Stimulated activated CD4-positive, alpha-beta T cell treated with anti-CD3 and anti-CD28 coated beads, Interleukin-1b, Interleukin-23, amount 100 ng/mL, for 48 hours (primary cell): Measurements from ENCODE around the gene PCNX4.

Source experiments
- DNase-seq: peaks from one replicate; pipeline ENCODE4 v3.0.0-alpha.2; 2020

The PCNX4 gene

DNA sequence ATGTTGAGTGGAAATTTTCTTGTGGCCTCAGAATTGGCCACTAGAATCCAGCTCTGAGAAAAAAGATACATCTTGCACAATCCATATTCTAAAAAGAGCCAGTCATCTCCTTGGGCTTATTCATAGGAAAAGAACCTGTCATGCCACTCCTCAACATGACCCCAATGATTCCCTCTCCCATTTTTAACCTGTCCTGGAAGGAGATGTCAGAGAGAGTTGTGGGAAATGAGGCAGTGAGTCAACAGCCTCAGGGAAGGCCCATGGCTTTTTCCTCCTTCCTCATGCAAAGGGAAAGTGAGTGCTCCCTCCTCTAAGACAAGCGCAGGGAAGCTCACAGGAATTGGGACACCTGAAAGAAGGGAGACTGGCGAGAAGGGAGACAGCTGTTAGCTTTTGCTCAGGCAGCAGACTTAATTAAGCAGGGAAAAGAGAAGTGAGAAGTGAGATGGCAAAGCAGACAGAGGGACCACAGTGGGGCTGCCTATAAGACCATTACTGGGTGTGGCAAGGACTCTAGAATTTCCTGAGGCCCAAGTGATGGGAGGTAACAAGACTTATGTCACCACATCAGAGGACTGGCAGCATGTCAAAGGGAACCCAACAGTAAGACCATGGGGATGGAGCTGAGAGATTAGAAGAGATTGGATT, 83.7 kb downstream of the PCNX4 start:
- DNase-seq: no peak

DNA sequence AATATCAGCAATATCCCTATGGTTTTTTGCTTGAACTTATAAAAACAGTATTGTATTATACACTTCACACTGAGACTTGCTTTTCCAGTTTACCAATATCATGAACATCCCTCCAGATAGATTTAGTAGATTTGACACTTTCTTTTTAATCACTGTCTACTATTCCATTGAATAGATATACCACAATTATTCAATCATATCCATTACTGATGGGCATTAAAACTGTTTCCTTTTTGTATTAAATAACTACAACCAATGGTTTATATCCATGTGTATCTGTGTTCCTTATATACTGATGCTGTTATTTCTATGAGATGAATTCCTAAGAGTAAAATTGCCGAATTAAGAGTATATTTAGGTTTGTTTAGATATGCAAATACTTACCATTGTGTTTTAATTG, 86.4 kb downstream of the PCNX4 start:
- no peak for DNase-seq

DNA sequence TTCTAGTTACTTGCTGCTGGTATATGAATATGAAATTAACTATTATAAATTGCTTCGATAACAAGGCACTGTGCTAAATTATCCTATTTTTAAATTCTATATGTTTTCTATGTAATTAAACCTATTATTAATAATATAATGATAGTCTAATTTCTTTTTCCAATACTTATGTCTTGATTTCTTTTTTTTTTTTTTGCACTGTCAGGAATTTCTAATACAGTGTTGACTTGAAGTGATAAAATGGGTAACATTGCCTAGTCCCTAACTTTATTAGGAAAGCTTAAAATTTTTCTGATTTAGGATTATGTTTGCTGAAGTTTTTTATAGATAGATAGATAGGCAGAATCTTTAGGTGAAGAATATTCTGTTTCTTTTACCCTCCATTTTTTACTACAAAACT, 87.1 kb downstream of the PCNX4 start:
- DNase-seq: no peak

DNA sequence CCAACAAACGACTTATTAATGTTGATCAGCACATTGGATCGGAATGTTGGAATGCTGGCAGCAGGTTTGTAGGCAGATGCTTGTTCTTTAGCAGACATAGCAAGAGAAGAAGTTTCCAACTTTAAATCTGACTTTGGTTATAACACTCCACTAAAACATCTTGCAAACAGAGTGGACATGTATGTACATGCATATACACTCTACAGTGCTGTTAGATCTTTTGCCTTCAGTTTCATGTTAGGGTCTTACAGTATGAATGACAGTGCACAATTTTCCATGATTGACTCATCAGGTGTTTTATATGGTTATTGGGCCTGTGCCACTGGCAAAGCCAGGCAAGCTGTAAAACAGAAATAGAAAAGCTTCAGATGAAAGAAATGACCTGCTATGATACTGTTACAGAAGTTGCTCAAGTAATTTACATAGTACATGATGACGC, 87.7 kb downstream of the PCNX4 start:
- no peak for DNase-seq

DNA sequence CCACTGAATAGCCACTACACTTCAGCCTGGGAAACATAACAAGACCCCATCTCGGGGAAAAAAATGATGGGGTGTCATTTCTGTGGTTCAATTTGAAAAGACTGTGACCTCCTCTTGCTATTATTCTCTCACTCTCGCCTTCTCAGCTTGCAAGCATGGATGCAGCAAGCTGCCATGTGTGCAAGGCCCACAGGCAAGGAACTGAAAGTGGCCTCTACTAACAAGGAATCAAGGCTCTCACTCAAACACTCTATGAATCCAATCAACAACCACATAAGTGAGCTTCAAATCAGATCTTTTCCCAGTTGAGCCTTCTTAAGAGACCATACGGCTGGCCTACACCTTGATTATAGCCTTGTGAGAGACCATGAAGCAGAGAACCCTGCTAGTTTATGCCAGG, 91.4 kb downstream of the PCNX4 start:
- no peak for DNase-seq

DNA sequence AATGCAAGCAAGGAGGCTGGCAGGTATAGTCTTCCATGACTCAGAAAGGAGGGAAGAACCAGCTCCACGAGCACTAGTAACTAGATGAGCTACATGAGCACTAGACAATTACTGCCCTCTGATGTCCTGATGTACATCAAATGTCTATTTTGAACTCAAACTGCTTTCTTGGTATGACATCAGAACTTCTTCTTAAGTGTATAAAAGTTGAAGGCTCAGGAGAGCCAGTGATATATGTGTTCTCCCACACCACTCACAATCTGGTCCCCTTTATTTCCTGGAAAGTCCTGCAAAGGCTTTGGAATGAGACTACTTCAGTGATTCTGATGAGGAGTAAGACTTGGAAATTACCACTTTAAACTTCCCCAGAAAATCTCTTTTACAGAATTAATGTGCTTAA, 92.0 kb downstream of the PCNX4 start:
- DNase-seq: no peak

DNA sequence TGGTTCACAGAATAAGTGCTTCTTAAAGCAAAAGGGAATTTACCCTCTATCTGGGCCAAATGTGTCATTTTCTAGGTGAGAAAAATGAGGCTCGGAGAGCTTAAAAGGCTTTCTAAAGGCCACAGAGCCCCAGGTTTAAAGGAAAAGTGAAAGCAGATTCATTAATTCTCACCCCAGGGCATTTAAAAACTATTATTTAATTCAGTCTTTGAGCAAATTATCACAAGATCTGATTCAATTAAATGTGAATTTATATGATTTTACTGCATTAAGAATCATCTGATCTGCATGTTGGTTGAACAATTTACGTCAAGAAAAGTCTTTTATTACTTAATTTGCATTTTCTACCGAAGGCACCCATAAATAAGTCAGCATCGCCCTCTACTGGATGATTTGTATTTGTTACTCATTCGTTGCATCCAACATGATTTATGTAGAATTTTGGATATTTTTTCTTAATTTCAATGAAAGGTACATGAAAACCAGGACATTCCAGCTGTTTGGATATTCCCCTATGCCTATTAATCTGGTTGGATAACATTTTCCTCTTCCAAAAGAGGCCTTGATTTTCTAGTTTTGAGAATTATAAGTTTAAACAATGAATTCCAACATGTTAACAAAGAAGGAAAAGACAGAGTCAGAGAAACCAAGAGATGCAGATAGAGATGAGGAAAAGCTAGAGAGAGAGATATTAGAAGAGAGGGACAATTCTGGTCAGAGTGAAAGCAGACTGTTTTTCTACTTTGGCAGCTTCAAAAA, 92.6 kb downstream of the PCNX4 start:
- DNase-seq: no peak

DNA sequence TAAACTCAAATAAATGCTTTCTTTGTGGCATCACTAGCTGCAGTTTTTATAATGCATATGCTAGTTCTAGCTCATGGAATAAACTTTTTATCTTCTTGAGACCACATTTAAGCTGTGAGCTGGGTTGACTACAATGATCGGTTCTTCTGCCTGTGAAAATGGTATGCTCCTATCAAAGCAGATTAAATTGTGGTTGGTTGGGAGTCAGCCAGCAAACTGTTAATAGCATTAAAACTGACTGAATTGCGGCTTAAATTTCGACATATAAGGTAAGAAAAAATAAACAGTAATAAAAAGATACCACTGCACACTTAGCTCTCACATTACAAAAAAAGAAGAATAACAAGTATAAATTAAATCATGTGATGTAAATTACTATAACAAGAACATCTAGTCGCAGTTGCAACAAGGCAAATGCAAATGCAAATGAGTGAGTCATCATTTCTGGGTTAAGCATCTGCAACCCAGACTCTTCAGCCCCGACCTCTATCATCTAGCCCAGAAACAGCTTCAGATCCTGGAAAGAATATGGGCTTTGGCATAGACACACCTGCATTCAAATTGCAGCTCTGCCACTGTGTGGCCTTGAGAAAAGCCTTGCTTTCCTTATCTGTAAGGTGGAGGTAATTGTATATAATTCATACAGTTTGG, 93.3 kb downstream of the PCNX4 start:
- DNase-seq: no peak

DNA sequence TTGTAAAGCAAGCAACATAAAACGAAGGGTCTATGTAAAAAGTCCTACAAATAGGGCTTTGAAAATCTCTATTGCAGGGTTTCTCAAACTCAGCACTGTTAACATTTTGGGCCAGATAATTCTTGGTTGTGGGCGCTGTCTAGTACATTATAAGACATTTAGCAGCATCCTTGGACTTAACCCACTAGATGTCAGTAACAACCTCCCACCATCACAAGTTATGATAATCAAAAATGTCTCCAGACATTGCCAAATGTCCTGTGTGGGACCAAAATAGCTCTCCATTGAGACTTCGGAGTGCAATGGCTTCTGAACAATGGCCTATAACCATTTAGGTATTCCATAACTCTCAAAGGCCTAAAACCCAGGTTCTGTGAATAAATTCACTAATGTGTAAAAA, 96.4 kb downstream of the PCNX4 start:
- no peak for DNase-seq

DNA sequence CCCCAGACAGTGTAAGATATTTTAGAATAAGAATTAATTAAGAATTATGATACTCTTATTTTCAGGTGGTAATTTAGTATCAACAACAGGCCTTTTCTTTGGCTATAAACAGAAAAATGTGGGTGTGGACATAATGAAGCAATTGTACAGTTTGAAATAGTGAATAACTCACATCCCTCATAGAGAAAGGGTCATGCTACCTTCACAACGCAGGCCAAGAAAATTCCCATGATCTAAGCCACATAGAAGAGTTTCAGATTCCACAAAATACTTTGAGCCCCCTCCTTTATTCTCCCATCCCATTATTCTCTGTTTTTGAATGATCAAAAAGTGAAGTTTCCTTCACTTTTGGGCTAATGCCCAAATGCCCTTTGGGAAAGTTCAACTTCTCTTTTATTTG, 97.0 kb downstream of the PCNX4 start:
- DNase-seq: no peak

DNA sequence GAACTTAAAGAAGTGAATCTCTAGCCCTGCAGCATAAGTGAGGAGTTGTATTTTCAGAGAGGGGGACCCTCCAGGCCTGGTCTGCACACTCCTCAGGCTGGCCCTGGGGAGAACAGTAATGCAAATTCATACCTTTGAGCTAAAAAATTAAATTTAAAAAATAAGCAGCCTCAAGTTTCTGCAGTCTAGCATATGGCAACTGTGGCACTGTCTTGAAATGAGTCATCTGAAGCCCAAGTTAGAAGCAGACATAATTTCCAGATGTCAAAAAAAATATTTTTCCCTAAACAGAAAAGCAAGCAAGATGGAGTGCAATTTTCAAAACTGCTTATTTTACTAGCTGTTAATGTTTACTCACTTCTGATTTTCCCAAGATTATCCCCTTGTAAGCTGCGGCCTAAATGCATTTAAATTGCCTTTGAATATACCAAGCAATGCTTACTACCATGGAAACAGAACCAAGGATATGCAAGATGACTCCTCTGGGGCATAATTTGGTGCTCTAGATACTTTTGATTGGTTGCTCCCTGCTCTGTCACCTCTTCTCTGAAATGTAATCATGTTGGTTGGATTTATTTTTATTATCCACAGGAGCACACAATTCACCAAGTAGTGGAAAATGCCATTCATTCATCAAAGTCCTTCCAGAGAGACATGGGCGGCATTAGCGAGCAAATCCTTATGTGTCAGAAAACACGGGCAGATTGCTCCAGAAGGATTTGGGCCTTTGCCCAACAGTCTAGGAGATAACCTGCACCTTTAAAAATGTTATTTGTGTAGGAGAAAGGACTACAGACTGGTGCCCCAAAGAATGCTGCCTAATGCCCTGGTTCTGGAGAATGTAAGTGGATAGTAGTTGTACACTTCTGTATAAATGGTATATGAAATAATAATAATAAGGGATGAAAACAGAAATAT, 98.5 kb downstream of the PCNX4 start:
- no peak for DNase-seq

DNA sequence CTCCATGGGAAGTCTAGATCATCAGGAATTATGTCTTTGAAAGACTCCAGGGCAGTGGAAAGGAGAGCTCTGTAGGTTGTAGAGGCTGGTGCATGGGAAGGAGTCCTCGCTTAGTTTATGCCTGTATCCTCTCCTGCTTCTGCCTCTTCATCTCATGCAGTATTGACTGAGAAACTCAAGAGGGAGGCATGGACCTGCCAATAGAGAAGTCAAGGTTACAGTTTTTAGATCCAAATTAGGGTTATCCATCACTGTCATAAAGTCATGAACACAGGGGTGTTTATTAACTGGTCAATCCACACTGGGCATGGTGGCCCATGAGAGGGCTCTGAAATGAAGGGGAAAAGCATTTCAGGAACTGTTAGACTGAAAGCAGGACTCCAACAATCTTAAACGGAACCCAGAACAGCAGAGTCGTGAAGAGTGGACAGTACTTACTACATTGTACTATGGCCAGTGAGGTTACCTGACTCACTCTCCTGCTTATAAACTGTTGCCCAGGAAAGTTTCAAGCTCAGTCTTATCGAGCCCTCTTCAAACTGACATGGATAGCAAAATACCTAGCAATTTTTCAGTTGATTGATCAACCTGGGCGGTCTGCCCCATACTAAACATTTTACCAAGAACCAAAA, 103.6 kb downstream of the PCNX4 start:
- DNase-seq: no peak

DNA sequence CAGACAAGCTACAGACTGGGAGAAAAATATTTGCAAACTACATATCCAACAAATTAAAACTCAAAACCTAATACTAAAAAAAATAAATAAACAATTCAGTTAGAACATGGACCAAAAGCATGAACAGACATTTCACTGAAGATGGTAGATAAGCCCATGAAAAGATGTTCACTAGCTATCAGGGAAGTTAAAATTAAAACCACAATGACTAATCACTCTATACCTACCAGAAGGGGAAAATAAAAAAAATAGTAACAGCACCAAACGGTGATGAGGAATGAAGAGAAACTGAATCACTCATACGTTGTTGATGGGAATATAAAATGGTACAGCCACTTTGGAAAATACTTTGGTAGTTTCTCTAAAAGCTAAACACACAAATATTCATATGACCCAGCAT, 104.6 kb downstream of the PCNX4 start:
- DNase-seq: no peak

DNA sequence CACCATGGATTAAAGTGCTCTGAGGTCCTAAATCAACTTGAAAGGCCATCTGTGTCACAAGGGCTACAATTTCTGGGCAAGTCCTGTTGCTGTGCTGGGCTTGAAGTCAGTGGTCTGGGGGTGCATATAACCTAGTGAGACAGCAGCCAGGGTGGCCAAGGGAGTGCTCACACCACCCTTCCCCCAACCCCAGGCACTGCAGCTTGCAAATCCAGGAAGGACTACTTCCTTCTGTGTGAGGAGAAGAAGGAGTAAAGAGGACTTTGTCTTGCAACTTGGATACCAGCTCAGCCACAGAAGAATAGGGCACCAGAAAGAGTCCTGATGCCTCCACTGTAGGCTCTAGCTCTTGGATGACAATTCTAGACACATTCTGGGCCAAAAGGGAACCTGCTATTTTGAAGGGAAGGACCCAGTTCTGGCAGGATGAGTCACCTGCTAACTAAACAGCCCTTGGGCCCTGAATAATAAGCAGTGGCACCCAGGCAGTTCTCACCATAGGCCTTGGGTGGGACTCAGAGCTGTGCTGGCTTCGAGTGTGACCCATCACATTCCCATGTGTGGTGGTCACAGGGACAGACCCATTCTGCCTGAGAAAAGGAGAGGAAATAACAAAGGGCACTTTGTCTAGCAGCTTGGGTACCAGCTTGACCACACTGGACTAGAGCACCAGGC, 106.0 kb downstream of the PCNX4 start:
- DNase-seq: no peak

DNA sequence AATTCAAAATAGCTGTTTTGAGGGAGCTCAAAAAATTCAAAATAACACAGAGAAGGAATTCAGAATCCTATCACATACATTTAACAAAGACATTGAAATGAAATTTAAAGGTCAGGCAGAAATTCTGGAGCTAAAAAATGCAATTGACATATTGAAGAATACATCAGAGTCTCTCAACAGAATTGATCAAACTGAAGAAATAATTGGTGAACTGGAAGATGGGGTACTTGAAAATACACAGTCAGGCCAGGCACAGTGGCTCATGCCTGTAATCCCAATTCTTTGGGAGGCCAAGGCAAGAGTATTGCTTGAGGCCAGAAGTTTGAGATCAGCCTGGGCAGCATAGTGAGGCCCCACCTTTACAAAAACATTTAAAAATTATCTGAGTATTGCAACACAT, 107.6 kb downstream of the PCNX4 start:
- DNase-seq: no peak

DNA sequence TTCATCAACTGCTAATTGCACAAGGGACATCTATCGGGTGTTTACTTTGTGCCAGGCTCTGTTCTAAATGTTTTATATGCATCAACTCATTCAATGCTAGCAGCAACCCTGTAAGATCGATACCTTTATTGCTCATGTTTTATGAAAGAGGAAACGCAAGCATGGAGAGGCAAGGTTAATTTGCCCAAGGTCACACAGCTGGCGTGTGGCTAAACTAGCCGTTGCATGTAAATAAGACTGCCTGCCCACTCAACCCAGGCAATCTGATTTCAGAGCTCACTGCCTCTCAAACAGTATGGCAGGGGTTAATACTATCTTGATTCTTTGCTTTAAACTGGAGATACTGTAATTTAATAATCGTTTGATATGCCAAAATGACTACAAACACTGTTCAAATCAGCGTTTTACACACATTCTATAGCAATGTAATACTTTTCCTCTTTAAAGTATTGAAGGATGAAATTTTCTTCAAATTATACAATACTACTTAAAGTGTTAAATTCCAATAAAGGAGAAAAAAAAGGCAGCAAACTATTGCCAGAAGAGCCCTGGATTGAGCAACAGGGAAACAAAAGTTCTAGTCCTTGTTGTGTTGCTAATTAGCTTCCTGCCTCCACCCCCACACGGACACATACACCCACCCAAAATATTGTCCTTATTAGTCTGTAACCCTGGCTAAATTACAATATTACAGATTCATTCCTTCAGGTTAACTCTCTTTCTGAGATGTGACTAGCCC, 112.5 kb downstream of the PCNX4 start:
- no peak for DNase-seq

DNA sequence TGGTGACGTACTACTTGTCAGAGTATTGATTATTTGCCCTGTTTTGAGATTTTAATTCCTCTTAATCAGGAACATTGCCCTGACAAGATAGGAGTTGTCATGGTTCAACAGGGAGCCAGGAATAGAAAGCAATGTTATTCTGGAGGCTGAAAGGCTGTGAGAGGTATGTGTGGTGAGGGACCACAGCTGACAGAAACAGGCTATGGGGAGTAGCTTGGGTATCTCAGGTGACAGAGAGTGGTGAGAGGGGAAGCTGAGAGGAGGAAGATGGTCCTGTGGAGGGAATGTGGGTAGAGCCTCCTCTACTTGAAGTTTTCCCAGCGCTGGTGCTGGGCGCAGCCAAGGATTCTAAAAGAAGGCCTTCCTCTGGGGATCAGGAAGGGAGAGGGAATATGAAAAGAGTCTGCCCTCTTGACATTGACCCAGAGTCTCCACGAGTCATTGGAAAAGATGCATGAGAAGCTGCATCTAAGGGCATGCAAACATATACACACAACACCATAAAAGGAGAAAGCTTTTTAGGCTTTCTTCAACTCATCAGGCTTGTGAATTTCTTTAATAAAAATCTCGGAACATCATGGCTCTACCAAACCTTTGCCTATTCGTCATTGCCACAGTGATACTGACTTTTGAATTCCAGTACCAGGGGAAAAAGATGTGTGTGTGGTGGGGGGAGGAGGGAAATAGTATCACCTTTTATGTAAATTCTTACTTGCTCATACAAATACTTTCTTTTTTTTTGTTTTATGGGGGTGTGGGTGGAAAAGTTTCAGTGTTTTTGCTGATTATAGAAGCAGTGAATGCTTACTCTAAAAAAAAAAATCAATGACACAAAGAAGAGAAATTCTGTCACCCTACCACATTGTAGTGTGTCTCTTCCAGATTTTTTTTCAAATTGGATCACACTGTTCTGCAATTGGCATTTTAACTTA, 113.4 kb downstream of the PCNX4 start:
- DNase-seq: no peak

DNA sequence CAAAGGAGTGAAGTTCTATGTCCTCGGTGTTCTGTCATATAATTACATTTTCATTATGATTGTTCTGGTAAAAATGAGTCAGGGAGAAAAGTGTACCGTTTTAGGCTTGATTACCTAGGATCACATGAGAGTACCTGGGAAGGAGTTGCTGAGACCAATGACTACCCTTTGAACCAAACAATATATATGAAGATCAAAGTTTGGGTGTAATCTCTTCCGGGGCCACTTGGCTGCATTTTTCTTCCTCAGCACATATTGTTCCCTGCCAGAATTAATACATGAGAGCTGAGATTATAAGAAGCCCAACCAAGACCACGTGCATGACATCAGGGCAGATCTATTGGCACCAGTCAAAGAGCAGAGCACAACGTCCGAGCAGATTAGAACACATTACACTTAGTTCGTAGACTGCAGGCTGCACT, 114.5 kb downstream of the PCNX4 start:
- DNase-seq: no peak

DNA sequence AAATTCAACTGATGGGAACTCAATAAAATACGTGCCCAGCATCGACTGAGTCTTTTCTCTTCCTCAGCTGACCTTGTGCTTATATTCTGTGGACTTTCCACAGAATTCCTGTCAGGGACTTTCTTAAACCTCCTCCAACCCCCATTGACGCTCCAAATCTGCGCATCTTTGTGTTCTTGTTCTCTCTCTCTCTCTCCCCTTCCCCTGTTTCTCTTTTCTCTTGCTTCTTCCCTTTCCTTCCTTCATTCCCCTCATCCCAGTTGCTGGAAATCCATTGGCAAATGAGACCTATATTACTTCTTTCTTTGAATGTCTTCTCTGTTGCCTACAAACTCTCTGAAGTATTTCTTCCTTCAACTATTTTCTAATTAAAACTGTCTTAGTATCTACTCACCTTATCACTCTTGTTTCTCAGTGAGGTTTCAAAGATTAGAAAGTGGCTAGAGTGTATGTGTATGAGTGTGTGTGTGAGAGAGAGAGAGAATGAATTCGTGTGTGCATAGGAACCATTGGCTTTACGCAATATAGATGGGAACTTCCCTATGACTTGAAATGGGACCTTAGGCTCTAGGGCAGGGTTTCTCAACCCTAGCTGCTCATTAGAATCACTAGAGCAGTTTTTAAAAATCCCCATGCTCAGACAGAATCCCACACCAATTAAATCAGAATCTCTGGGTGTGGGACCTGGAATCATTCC, 115.3 kb downstream of the PCNX4 start:
- DNase-seq: no peak

DNA sequence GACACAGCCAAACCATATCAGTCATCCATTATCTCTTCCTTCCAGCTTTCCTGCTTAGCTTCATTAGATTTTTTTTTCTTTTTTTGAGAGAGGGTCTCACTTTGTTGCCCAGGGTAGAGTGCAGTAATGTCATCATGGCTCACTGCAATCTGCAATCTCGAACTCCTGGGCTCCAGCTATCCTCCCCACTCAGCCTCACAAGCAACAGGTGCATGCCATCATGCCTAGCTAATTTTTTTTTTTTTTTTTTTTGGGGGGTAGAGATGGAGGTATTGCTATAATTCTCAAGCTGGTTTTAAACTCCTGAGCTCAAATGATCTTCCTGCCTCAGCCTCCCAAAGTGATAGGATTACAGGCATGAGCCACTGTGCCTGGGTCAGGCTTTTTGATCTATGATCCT, 119.0 kb downstream of the PCNX4 start:
- no peak for DNase-seq
